Upper lobe of left lung (tissue), 6 donors: ENCODE measurements around the gene C1orf87. TPM values are rescaled to one million over a fixed set of nuclear protein-coding genes. Genes with fewer than 3 reads are reported as not detected.

Experiments used
- ATAC-seq, 2 donors: fragments of 200-7000 bp; cut with Tn5 transposase; one replicate each; pipeline ENCODE4 v1.9.1; 2022; ENCODE audit warnings: mild to moderate bottlenecking in 2 of 2, moderate library complexity in 2 of 2; ENCODE audit not compliant: low FRiP score in 2 of 2
- DNase-seq, 2 donors: peaks; one replicate each; pipeline ENCODE4 v3.0.0-alpha.2; 2019 to 2020
- H3K27ac ChIP-seq, 4 donors: fragments of 200-600 bp; sonication (generic); one replicate each; pipeline ENCODE4 v1.5.1; 2016 to 2019
- H3K27me3 ChIP-seq, 4 donors: fragments of 200-600 bp; sonication (generic); one replicate each; pipeline ENCODE4 v1.5.1; 2017 to 2019
- H3K36me3 ChIP-seq, 4 donors: fragments of 200-600 bp; sonication (generic); one replicate each; pipeline ENCODE4 v1.5.1; 2016 to 2019
- H3K4me1 ChIP-seq, 4 donors: fragments of 200-600 bp; sonication (generic); one replicate each; pipeline ENCODE4 v1.5.1; 2018 to 2019
- H3K4me3 ChIP-seq, 4 donors: fragments of 200-600 bp; sonication (generic); one replicate each; pipeline ENCODE4 v1.5.1; 2017 to 2019; ENCODE audit warnings: mild to moderate bottlenecking in 2 of 4, moderate library complexity in 1 of 4
- H3K9me3 ChIP-seq, 4 donors: fragments of 200-600 bp; sonication (generic); one replicate each; pipeline ENCODE4 v1.5.1; 2018 to 2019
- CTCF ChIP-seq, 6 experiments: fragments of 450-650 bp in 4 of 6; fragments of 200-600 bp in 2 of 6; sonication (generic) in 2 of 6; IDR thresholded peaks; one replicate each; pipeline ENCODE4 v1.5.1; 2016 to 2019; ENCODE audit warnings: antibody characterized with exemption in 6 of 6
- EP300 ChIP-seq, 4 donors: sonication (generic); formaldehyde crosslinking; IDR thresholded peaks; one replicate each; pipeline ENCODE4 v1.5.1; 2017; ENCODE audit warnings: antibody characterized with exemption in 4 of 4, control low read depth in 2 of 4
- POLR2A ChIP-seq, 4 donors: fragments of 450-650 bp; IDR thresholded peaks; one replicate each; pipeline ENCODE4 v1.5.1; 2016 to 2017; ENCODE audit warnings: antibody characterized with exemption in 4 of 4, mild to moderate bottlenecking in 2 of 4
- POLR2AphosphoS5 ChIP-seq, 2 donors: sonication (generic); formaldehyde crosslinking; IDR thresholded peaks; one replicate each; pipeline ENCODE4 v1.5.1; 2017; ENCODE audit warnings: antibody characterized with exemption in 2 of 2
- WGBS, 2 donors: methylation state at CpG; one replicate each; pipeline ENCODE4 v1.1.5; 2017 to 2018; 5-methylcytosine and 5-hydroxymethylcytosine counted together
- total RNA-seq, 6 donors: library from RNA; depleted of rRNA in 4 of 6; stranded (reverse); fragments of >200 nt in 4 of 6; gene quantifications; one replicate each; pipeline versions ENCODE4 v1.1.0 to v1.2.1, GENCODE V29; 2016 to 2021
- donor health status: DM: no; HTN: no; CAD: no; lungs with moderate emphysema.
- donor health status: DM: no; HTN: yes; CAD: no; lungs with severe emphysema.

Gene C1orf87
- total RNA-seq, 6 donors from 2014 or later = 0.40 to 26.1 (median 4.8) TPM

- H3K4me3 ChIP-seq = no peak overlapping the region
- no peaks in the 10 kb centered on the region for H3K27me3 ChIP-seq
- no peak overlapping the region for H3K27ac ChIP-seq
- H3K9me3 ChIP-seq = peaks cover 0 to 5% (median 2%) of the 10 kb centered on the region in 4 donors
- H3K4me1 ChIP-seq = no peaks in the 10 kb centered on the region
- ATAC-seq (no peak), DNase-seq (peak in 1 of 2 donors; percentile 15)
- TF ChIP-seq POLR2A (IDR thresholded peaks at IDR 0.05) = no peak
- TF ChIP-seq EP300 (IDR thresholded peaks at IDR 0.05) = no peak
- TF ChIP-seq POLR2AphosphoS5 (IDR thresholded peaks at IDR 0.05) = no peak
- TF ChIP-seq CTCF (IDR thresholded peaks at IDR 0.05) = no peak
- WGBS, 2 donors = 74 to 77% methylated on average over 9 of the region's 9 CpGs
- H3K36me3 ChIP-seq = no peaks in the 10 kb centered on the region
These were observed 21.0 kb downstream of the C1orf87 start for GRCh38 chr1:60052601-60053000.

GRCh38 chr1:60051191-60051590 lies 22.4 kb downstream of the C1orf87 start:
- DNase-seq (no peak), ATAC-seq (no peak)
- Histone ChIP-seq H3K9me3 (peaks cover 0 to 5% (median 2%) of the 10 kb centered on the region in 4 donors), H3K27ac (no peak overlapping the region), H3K36me3 (no peaks in the 10 kb centered on the region), H3K4me3 (no peak overlapping the region), H3K4me1 (no peaks in the 10 kb centered on the region), H3K27me3 (no peaks in the 10 kb centered on the region)
- no peak for TF ChIP-seq CTCF (IDR thresholded peaks at IDR 0.05)
- TF ChIP-seq POLR2AphosphoS5 (IDR thresholded peaks at IDR 0.05) = no peak
- no peak for TF ChIP-seq POLR2A (IDR thresholded peaks at IDR 0.05)
- no peak for TF ChIP-seq EP300 (IDR thresholded peaks at IDR 0.05)
- WGBS, 2 donors = 82 to 84% methylated on average over 1 of the region's 1 CpG

GRCh38 chr1:60049188-60049587 lies 24.4 kb downstream of the C1orf87 start:
- no peaks in the 10 kb centered on the region for H3K36me3 ChIP-seq
- no peak for TF ChIP-seq CTCF (IDR thresholded peaks at IDR 0.05)
- TF ChIP-seq POLR2AphosphoS5 (IDR thresholded peaks at IDR 0.05) = no peak
- no peak for TF ChIP-seq POLR2A (IDR thresholded peaks at IDR 0.05)
- TF ChIP-seq EP300 (IDR thresholded peaks at IDR 0.05) = no peak
- H3K4me1 ChIP-seq = no peaks in the 10 kb centered on the region
- DNase-seq = no peak
- no peaks in the 10 kb centered on the region for H3K27me3 ChIP-seq
- ATAC-seq = no peak
- no peak overlapping the region for H3K27ac ChIP-seq
- H3K9me3 ChIP-seq = peaks cover 0 to 5% (median 2%) of the 10 kb centered on the region in 4 donors
- no peak overlapping the region for H3K4me3 ChIP-seq

- ATAC-seq = no peak
These were observed 28.7 kb downstream of the C1orf87 start for GRCh38 chr1:60044881-60045280.

More at GRCh38 chr1:60044881-60045280, 28.7 kb downstream of the C1orf87 start:
- Histone ChIP-seq H3K27me3 (no peaks in the 10 kb centered on the region), H3K9me3 (peaks cover 0 to 5% (median 2%) of the 10 kb centered on the region in 4 donors), H3K4me3 (no peak overlapping the region), H3K36me3 (no peaks in the 10 kb centered on the region), H3K27ac (no peak overlapping the region), H3K4me1 (no peaks in the 10 kb centered on the region)
- no peak for DNase-seq
- TF ChIP-seq CTCF (IDR thresholded peaks at IDR 0.05) (no peak), POLR2A (IDR thresholded peaks at IDR 0.05) (no peak), EP300 (IDR thresholded peaks at IDR 0.05) (no peak), POLR2AphosphoS5 (IDR thresholded peaks at IDR 0.05) (no peak)
